HG03439 (cell line): ENCODE results near the gene DUT.
A peak's percentile ranks its signal among the peaks of the same experiment; 100 is the strongest.

Experiments
- ATAC-seq: cut with Tn5 transposase; IDR thresholded peaks from one replicate; pipeline ENCODE4 v1.9.1; 2021; ENCODE audit warnings: mild to moderate bottlenecking, moderate library complexity; ENCODE audit not compliant: unreplicated experiment

DUT gene

GRCh38 chr15:48330855-48331795 is at the start of gene DUT:
Gene DUT (plus strand): TSS chr15:48331429. CDS start chr15:48331516, 87 bp downstream.
- peak; percentile 88 for ATAC-seq

DNA sequence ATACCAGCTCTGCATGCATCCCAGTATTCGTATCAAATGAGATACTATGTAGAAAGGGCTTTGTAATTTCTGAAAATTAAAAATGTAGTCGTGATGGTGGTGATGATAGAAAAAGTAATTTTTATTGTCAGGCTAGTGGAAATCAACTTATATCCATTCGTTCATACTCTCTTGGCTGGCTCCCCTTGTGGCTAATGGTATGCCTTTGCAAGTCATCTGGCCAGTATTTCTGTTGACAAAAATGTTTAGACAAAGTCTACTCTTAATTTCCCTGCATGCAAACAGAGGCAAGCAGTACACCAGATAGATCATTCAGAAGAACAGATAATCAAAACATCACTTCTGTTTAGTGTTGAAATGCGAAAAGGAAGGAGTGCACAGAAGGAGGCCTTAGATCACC is 49.6 kb upstream of the DUT start:
- ATAC-seq, result no peak

DNA sequence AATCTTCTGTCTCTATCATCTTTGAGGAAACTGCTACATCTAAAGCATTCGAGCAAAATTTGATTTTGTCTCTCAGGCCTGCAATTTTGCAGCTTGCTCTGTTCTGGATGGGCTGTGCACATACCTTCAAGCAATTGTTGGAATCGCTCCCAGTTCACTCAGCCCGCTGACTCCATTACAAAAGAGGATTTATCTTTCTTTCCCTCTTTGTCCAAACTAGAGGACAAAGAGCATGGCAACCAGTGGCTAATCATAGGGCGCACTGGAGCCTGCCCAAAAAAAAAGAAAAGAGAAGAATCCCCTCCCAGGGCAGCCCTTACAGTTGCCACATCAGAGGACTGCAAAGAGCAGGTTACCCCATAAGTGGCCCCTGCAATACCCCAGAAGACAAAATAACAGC is 49.0 kb upstream of the DUT start:
- no peak for ATAC-seq

DNA sequence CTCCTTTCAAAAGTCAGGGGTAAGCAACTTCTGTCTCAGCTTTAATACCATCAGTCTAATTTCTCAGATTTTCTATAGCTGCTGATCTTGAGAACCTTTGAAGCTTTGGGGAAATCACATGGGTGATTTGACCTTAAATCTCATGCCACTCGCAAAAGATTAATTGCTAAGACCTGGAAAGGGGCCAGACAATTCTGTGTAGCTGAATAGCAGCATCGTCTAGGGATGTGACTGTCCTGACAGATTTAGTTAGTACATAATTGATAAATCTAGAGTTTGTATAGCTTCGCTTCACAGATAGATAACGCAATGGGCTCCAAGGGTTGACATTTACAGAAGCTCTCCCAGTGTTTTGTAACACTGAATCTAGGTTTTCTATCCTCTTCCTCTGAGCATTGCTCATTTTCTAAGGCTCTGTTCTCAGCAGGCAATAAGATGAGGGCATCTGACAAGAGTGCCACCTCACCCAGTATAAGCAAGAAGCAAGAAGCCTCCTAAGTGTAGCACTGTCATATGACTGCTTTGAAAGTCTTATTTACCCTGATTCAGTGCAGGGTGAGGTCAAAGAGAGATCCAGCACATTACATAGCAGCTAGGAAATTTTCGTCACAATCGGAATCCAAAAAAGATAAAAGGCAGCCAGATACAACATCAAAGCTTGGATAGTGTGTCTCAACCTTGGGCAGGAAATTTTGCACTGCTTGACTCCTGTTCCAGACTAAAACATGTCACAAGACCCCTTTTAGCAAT is 47.7 kb upstream of the DUT start:
- no peak for ATAC-seq

- no peak for ATAC-seq
Observed at GRCh38 chr15:48285329-48286214, 45.7 kb upstream of the DUT start.

- no peak for ATAC-seq
Observed at GRCh38 chr15:48289628-48290027, 41.6 kb upstream of the DUT start.

DNA sequence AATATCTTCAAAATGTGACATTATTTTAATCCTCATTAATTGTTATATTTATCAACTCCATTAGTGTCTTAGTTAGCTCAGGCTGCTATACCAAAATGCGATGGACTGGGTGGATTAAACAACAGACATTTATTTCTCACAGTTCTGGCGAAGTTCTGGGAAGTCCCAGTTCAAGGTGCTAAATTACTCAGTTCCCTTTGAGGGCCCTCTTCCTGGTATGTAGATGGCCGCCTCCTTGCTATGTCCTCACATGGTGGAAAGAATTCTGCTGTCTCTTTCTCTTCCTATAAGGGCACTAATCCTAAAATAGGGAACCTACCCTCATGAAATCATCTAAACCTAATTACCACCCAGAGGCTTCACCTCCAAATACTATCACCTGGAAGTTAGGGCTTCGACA is 38.8 kb upstream of the DUT start:
- no peak for ATAC-seq

DNA sequence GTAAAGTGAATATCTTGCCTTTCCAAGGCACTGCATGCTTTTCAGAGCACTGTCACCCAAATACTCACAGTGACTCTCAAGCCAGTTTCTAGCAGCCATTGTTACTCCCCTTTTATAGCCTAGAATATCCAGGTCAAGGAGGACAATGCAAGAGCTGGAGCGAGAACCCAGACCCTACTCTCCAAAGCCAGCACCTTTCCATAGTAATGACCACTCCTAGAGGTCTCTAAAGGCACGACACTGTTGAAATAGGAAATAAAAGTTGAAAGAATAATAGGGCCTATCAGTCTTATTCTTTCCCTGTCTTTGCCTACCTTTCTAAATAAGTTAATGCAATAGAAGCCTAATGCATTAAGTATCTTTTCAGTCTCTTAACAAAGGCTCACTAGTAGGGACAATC is 33.6 kb upstream of the DUT start:
- no peak for ATAC-seq

DNA sequence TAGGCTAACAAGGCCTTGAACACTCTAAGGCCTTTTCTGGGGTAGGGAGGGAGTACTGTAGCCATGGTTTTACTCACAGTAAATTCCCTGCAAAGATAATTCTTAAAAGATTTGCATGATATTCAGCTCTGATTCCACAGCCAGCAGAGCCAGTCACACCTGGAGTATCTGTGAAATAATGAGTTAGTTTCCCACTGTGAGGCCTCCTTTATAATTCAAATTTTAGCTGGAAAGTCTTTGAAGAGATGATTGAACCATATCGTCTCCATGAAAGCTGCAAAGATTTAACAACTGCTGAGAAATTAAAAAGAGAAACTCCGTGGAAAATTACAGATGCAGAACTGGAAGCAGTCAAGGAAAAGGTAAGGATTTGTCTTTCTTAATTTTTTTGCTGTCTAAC is 32.3 kb upstream of the DUT start:
- ATAC-seq, result no peak

GRCh38 chr15:48300038-48300437 is 31.2 kb upstream of the DUT start:
- no peak for ATAC-seq

- ATAC-seq, result no peak
Observed at GRCh38 chr15:48304398-48304797, 26.8 kb upstream of the DUT start.

DNA sequence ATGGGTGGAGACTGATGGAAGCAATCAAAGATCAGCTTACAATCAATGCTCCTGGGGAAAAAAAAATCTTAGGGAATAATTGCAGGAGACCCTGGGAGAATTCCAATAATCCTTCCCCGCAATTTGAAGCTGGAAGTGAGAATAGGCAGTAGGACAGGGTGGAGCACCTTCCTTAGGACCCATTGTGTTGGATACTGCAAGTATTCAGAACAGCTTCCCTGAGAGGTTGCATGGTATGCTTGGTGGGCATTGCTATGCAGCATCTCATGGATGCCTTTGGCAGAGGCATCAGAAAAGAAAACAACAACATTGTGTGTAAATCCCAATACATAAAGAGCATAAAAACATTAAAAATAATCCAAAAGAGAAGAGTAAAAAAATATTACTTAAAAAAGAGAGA is 24.6 kb upstream of the DUT start:
- no peak for ATAC-seq

GRCh38 chr15:48307586-48307985 is 23.6 kb upstream of the DUT start:
- no peak for ATAC-seq

- ATAC-seq, result no peak
Observed at GRCh38 chr15:48309740-48310139, 21.5 kb upstream of the DUT start.

DNA sequence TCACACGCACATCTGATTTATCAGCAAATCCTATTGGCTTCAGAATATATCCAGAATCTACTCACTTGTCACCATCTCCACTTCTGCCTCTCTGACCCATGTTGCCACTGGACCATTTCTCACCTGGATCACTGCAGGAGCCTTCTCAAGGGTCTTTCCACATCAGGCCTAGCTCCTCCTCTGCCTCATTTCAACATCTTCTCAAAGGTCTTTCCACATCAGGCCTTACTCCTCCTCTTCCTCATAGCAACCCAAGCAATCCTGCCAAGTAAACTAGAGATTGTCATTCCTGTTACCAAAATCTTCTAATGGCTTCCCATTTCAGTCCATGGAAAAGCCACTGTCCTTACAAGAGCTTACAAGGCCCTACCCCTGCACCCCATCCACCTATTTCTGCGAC is 18.0 kb upstream of the DUT start:
- ATAC-seq, result no peak

DNA sequence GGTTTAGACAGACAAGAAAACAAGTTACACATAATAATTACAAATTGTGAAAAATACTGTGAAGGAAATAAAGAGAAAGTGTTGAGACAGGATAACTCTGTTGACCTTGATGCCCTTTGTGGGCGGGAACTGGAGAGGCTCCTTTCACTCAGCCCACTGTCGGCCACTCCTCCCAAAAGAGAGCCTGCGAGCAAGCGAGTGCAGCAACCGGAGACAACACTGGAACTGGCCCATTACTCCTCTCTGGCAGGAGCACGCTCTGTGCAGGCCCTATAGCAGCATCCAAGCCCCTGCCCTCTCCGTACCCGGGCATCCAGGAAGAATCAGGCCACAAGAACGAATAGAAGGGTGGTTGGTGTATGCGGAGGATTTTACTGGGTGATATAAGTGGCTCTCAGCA is 16.2 kb upstream of the DUT start:
- no peak for ATAC-seq

GRCh38 chr15:48317221-48317620 is 14.0 kb upstream of the DUT start:
- ATAC-seq, result no peak

DNA sequence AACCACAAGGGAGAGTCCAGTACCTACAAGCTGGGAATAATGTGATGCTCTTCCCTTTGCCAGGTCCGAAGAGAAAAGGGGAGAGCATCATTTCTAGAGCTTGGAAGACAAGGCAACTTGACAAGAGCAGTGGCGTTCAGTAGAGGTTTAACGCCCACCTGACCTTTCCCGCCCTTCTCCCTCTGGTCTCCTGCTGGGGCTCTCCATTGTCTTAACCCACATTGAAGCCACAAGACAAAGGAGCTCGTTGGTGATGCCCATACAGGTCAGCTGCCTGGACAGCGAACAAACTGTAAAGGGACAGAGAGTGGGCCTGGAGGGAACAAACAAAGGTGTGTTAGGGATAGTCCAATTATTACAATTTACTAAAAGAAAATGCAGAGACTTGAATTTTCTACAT is 13.1 kb upstream of the DUT start:
- ATAC-seq, result no peak

DNA sequence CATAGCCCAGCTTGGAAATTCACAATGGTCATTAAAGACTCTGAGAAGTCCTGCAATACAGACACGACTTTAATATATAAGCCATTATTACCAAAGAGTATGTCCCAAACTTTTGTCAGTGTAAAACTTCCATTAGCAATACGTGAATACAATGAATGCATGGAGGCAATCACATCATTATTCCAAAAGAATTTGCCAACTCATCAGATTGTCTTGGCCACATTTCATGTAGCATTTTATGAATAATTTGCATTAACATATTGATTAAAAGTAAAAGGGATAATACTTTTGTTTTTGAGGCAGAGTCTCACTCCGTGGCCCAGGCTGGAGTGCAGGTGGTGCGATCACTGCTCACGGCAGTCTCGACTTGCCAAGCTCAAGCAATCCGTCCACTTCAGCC is 7.9 kb upstream of the DUT start:
- no peak for ATAC-seq

- no peak for ATAC-seq
Observed at GRCh38 chr15:48324949-48325348, 6.3 kb upstream of the DUT start.

DNA sequence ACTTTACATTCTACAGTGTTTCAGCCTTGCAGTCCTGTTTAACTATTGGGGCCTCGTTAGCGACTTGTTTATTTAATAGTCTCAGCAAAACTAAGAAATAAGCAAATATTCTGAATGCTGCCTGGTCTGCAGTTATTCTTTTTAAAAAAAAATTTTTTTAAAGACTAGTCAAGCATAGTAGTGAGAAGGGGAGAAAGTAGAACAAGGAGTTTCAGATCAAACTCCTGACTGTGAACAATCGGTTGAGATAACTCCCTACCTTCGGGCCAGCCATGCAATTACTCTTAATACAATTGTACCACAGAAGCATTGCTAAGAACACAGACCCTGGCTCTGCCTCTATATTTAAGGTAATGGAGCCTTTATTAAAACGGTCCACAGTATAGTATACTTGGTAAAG is 5.8 kb upstream of the DUT start:
- ATAC-seq, result no peak
